GM19467 (cell line): Measurements from ENCODE around the gene PRDM11.

ENCODE experiments used
- ATAC-seq: cut with Tn5 transposase; IDR thresholded peaks from one replicate; pipeline ENCODE4 v1.9.1; 2021; ENCODE audit warnings: mild to moderate bottlenecking, moderate library complexity; ENCODE audit not compliant: unreplicated experiment

The PRDM11 gene

GRCh38 chr11:45141171-45141570 is 5.3 kb upstream of the PRDM11 start:
- ATAC-seq, result no peak

DNA sequence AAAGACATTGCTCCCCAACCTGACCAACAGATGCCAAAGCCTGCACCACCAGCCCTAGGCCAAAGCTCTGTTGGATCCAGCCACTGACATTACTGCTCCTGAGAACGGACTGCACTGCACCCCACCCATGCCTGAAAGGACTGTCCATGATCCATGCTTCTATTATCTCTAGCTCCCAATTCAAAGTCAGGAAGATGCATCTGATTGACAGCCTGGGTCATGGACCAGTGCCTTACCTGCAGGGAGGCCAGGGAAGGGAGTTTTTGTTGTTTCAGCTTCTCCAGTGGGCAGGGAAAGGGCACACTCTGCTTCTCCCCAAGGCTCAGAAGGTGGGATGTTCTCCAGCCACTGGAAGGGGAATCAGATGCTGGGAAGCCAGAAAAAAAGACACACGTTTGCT is 4.8 kb upstream of the PRDM11 start:
- ATAC-seq, result no peak

- no peak for ATAC-seq
These were observed 4.0 kb upstream of the PRDM11 start for GRCh38 chr11:45142241-45143055.

- ATAC-seq, result no peak
These were observed 2.9 kb upstream of the PRDM11 start for GRCh38 chr11:45143494-45143893.

- no peak for ATAC-seq
These were observed 2.0 kb upstream of the PRDM11 start for GRCh38 chr11:45144126-45145082.

- ATAC-seq, result no peak
These were observed 1.4 kb upstream of the PRDM11 start for GRCh38 chr11:45145083-45145378.

DNA sequence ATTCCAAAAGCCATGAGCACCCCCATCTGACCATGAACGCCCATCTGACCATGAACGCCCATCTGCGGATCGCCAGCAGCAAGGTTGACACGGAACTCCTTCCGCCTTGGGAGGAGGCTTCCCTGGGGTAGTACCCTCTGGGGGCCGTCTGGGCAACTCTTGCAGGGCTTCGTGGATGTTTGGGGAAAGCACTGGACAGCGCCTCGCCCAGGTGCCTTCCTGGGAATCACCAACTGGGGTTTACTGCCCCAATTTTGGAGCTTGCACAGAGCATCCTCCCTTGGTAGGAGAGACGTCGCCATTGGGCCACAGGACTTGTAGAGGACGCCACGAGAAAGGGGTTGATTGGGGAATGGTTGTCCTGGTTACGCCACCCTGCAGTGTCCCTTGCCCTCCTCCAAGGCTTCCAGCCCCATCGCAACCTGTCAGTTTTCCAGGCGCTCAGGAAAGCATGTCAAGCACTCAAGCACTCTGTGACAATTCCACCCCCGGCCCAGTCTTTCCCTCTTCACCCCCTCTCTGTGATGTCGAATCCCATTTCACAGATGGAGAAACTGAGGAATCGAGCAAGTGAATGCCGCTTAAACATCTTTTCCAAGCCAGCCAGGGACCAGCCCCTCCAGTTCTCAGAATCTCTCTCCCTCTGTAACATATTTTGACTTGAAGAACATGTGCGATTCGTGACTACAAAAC is 914 bp upstream of the PRDM11 start:
- ATAC-seq, result no peak

DNA sequence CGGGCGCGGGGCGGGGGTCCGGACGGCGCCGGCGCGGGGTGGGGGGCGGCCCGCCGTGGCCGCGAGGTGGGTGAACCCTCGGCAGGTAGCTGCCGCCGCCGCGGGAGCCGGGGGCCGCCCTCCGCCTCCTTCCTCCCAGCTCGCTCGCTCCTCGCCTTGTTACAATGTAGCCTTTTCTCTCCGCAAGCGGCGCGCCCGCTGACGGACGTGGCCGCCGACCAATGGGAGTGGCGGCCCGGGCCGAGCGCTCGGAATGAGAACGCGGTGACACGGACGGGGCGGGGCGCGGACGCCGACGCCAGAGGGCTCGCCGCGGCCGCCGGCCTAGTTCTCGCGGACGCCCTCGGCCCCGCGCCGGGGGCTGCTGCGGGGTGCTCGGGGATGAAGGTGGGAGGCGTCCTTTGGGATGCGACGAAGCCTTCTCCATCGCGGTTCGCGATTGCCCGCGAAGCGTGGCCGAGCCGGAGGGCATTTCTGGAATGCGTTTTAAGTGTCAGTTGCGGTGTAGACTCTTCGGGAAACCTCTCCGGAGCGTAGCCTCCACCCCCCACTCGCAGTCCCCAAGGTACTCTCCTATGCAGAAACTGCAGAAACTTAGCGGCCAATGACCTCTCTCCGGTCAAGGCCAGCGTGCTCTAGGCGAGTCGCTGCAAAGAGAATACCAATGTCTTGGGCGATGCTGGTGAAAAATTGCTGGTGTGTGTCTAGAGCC is 734 bp downstream of the PRDM11 start:
- ATAC-seq, result peak; percentile 97

GRCh38 chr11:45147891-45148675 is 1.6 kb downstream of the PRDM11 start:
- ATAC-seq, result no peak

GRCh38 chr11:45149483-45150056 is 3.1 kb downstream of the PRDM11 start:
- ATAC-seq, result no peak

GRCh38 chr11:45150301-45150700 is 3.9 kb downstream of the PRDM11 start:
- ATAC-seq, result no peak

GRCh38 chr11:45150943-45151342 is 4.5 kb downstream of the PRDM11 start:
- no peak for ATAC-seq

DNA sequence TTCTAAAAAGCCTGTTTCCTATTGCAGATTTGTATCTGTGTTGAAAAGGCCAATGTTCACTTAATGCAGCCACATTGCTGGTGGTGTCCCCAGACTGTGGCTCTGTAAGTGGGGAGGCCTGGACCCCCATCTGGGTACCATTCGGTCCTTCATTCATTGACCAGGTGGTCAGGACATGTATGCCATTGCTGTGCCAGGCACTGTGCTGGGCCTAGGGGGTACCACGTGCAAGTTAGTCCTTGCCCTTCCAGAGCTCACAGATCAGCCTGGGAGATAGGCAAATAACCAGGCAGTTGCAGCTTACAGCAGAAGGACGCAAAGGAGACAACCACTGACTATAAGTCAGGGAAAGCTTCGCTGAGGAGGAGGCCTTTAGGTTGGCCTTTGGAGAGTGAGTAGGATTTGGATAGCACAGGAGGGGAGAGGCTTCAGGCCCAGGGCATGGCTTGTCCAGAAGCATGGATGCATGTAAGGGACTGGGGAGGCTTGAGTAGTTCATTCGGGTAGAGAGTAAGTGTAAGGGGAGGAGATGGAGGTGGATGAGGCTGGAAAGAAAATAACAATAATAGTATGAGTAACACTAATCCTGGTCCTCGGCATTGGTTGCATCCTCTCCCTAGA is 5.0 kb downstream of the PRDM11 start:
- no peak for ATAC-seq

GRCh38 chr11:45152740-45153595 is 6.5 kb downstream of the PRDM11 start:
- ATAC-seq, result no peak

GRCh38 chr11:45154276-45154675 is 7.8 kb downstream of the PRDM11 start:
- no peak for ATAC-seq

DNA sequence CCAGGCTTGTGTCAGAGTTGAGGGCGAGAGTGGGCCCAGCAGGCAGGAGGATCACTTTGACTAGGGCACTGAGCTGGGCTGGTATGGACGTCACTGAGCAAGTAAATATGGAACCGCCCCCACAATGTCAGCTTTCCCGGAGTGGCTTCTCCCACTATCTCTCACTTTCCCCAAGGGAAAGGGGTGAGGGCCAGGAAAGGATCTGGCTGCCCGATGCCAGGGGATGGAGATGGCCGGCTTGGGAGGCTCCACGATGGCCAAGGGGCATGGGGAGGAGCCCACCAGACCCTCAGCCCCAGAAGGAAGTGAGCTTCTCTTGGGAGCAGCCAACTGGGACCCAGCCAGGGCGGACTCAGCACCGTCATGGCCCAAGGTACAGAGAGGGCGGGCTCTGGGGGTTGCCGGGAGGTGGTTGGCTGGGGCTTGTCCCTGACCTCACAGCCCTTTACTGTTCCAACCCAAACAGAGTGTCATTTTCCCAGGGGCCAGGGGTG is 8.7 kb downstream of the PRDM11 start:
- ATAC-seq, result no peak

GRCh38 chr11:45155627-45156180 is 9.3 kb downstream of the PRDM11 start:
- ATAC-seq, result no peak

- ATAC-seq, result no peak
These were observed 9.8 kb downstream of the PRDM11 start for GRCh38 chr11:45156201-45156600.
